Activated naive CD4-positive, alpha-beta T cell (primary cell): ENCODE results near the gene NIFK.
"Not testable (repeated sequence)": the region's sequence is repeated elsewhere in the genome, so short reads cannot be mapped to it uniquely, and the experiment has no call there.

Experiments
- DNase-seq, 4 experiments: peaks; one replicate each; lab custom pipeline; 2025; lab: John Stamatoyannopoulos, UW

NIFK gene

GRCh38 chr2:121695171-121695451 is 41.6 kb downstream of the NIFK start:
- no peak for DNase-seq

DNA sequence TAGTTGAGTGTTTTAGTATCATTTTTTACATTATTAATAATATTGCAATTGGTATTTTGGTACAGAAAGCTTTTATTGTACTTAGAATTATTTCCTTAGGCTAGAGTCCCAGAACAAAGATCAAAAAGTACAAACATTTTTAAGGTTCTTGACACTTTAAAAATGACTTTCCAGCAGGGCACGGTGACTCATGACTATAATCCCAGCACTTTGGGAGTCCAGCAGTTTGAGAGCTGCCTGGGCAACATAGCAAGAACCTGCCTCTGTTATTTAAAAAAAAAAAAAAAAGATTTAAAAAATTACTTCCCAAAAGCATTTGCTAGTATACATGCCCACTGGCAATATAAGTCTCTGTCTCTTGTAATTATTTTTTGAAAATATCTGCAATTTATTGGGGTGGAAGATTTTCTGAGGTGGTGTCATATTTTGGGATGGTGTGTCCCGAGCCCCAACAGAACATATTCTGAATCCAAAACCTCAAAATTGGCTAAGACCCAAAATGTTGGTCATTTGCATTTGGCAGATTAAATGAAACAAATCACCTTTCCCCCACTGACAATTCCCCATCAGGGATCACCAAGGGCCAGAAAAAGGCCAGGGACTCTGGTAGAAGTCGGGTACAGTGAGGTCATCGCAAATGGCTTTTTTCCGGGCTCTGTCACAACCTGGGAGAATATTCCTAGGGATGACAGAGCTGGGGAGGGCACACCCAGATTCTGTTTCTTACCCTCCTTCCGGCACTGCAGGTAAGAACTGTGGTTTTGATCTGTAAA is 42.1 kb downstream of the NIFK start:
- no peak for DNase-seq

DNA sequence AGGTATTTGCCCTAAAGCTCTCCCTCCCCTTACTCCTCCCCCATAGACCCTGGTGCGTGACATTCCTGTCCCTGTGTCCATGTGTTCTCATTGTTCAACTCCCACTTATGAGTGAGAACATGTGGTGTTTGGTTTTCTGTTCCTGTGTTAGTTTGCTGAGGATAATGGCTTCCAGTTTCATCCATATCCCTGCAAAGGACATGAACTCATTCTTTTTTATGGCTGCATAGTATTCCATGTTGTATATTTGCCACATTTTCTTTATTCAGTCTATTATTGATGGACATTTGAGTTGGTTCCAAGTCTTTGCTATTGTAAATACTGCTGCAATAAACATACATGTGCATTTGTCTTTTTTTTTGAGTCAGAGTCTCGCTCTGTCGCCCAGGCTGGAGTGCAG is 46.1 kb downstream of the NIFK start:
- not testable (repeated sequence) for DNase-seq

GRCh38 chr2:121690095-121690494 is 46.6 kb downstream of the NIFK start:
- no peak for DNase-seq

GRCh38 chr2:121689356-121689755 is 47.3 kb downstream of the NIFK start:
- no peak for DNase-seq

GRCh38 chr2:121688820-121689219 is 47.9 kb downstream of the NIFK start:
- DNase-seq: no peak

GRCh38 chr2:121686902-121687301 is 49.8 kb downstream of the NIFK start:
- DNase-seq: no peak

- no peak for DNase-seq
Observed at GRCh38 chr2:121686218-121686617, 50.5 kb downstream of the NIFK start.

DNA sequence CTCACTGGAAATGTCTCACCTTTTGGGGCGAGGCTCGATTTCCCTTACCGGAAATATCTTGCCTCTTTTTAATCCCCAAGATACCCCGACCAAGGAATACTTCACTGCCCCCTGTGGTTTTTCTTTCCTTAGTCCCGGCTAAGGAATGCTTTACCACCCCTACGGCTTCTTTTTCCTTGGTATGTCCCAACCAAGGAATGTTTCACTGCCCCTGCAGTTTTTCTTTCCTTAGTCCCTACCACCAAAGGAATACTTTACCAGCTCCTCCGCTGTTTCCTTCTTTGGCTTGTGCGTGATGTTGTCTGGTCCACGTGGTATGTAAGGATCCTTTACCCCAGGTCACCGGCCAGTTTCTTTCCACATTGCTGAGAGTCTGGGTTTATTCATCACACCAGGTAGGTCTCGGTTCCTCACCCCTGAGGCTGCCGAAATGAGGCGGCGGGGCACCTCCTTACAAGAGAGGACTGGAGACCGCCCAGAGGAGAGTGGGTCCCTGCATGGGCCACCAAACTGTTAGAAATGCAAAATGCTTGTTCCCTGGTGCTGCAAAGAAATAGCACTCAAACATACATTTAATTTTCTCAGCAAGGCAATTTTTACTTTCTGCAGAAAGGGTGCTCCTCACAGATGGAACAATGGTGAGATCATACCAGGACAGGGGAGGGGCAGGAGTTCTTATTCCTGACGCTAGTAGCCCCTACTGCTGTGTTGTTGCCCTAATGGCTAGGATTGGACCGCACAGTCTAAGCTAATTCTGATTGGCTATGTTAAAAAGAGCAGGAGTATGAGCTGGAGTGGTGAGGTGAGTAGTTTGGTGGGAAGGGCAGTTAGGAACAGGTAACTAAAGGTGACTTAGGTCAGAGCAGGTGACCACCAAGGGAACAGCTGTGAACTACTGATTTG is 54.0 kb downstream of the NIFK start:
- no peak for DNase-seq

GRCh38 chr2:121677855-121678254 is 58.8 kb downstream of the NIFK start:
- DNase-seq: no peak
